ENCODE measurements around the gene FCN3. TPM values are rescaled to one million over a fixed set of nuclear protein-coding genes. Genes with fewer than 3 reads are reported as not detected.

The FCN3 gene
- total RNA-seq, 1 donor from 2014 or later: not detected

GRCh38 chr1:27341525-27342252, 32.9 kb downstream of the FCN3 start, which contains the start of gene SYTL1:
Gene SYTL1, plus strand, starts transcription at chr1:27342022. Its CDS starts 3,313 bp downstream, at chr1:27345335.
- DNase-seq (ENCODE audit: low read depth in 2 of 2): peak; percentile 23 to 41

GRCh38 chr1:27339213-27339612, 35.4 kb downstream of the FCN3 start:
- DNase-seq (ENCODE audit: low read depth in 2 of 2): no peak

GRCh38 chr1:27338751-27339150, 35.9 kb downstream of the FCN3 start:
- DNase-seq (ENCODE audit: low read depth in 2 of 2): no peak

GRCh38 chr1:27336756-27337155, 37.9 kb downstream of the FCN3 start:
- DNase-seq (ENCODE audit: low read depth in 2 of 2): no peak

GRCh38 chr1:27335506-27336422, 38.9 kb downstream of the FCN3 start:
- DNase-seq (ENCODE audit: low read depth in 2 of 2): no peak

GRCh38 chr1:27333717-27334279, 40.8 kb downstream of the FCN3 start:
- no peak for DNase-seq (ENCODE audit: low read depth in 2 of 2)

- peak; percentile 59 to 63 for DNase-seq (ENCODE audit: low read depth in 2 of 2)
Measured at GRCh38 chr1:27332536-27333281, 41.9 kb downstream of the FCN3 start.

GRCh38 chr1:27331922-27332321, 42.7 kb downstream of the FCN3 start:
- no peak for DNase-seq (ENCODE audit: low read depth in 2 of 2)

GRCh38 chr1:27331426-27331825, 43.2 kb downstream of the FCN3 start:
- DNase-seq (ENCODE audit: low read depth in 2 of 2): no peak

- DNase-seq (ENCODE audit: low read depth in 2 of 2): no peak
Measured at GRCh38 chr1:27330786-27331185, 43.8 kb downstream of the FCN3 start.

GRCh38 chr1:27327964-27328363, 46.7 kb downstream of the FCN3 start:
- DNase-seq (ENCODE audit: low read depth in 2 of 2): no peak

GRCh38 chr1:27325286-27325685, 49.3 kb downstream of the FCN3 start:
- DNase-seq (ENCODE audit: low read depth in 2 of 2): no peak

GRCh38 chr1:27322569-27323240, 51.9 kb downstream of the FCN3 start:
- DNase-seq (ENCODE audit: low read depth in 2 of 2): no peak

- peak; percentile 99 for DNase-seq (ENCODE audit: low read depth in 2 of 2)
Measured at GRCh38 chr1:27321813-27322568, 52.6 kb downstream of the FCN3 start, which contains the start of gene TMEM222. Gene TMEM222, plus strand, starts transcription at chr1:27322163. Its CDS starts 35 bp downstream, at chr1:27322198.

Other genes with a start within 250 kb of the FCN3 start
- 3.6 and 4.1 TPM in 2 replicates for gene SLC9A1, start 219.7 kb downstream of the FCN3 start, total RNA-seq
- gene WDTC1, start 140.2 kb downstream of the FCN3 start, total RNA-seq: 15.0 and 26.0 TPM in 2 replicates
- gene TMEM222, start 52.7 kb downstream of the FCN3 start, total RNA-seq: 18.7 and 24.2 TPM in 2 replicates
- 0.22 TPM in 1 of 2 replicates, not detected in the other for gene SYTL1, start 32.8 kb downstream of the FCN3 start, total RNA-seq
- gene MAP3K6, start 7.9 kb downstream of the FCN3 start, total RNA-seq: 2.0 and 3.9 TPM in 2 replicates
- not detected in 2 replicates for gene CD164L2, start 8.5 kb upstream of the FCN3 start, total RNA-seq
- gene GPR3, start 17.8 kb upstream of the FCN3 start, total RNA-seq: under 0.01 and 0.22 TPM in 2 replicates
- gene WASF2, start 115.3 kb upstream of the FCN3 start, total RNA-seq: 31.8 and 34.7 TPM in 2 replicates
- 5.0 and 6.7 TPM in 2 replicates for gene AHDC1, start 229.3 kb upstream of the FCN3 start, total RNA-seq